Measurements from ENCODE around the gene CATSPERE. TPM values are rescaled to one million over a fixed set of nuclear protein-coding genes. Genes with fewer than 3 reads are reported as not detected.

Gene CATSPERE
- total RNA-seq: 0.58 and 2.3 TPM in 2 replicates

GRCh38 chr1:244461245-244462071, at the start of gene CATSPERE:
CATSPERE (plus strand) TSS chr1:244461273; CDS start chr1:244461430, 157 bp downstream.
- no peak for DNase-seq (ENCODE audit: extremely low read depth, low read depth, low spot score)

- DNase-seq (ENCODE audit: extremely low read depth, low read depth, low spot score): no peak
These were observed 48.9 kb upstream of the CATSPERE start for GRCh38 chr1:244412176-244412575.

GRCh38 chr1:244413736-244414135, 47.3 kb upstream of the CATSPERE start:
- DNase-seq (ENCODE audit: extremely low read depth, low read depth, low spot score): no peak

- peak; percentile 22 for DNase-seq (ENCODE audit: extremely low read depth, low read depth, low spot score)
These were observed 46.5 kb upstream of the CATSPERE start for GRCh38 chr1:244414543-244414942.

- DNase-seq (ENCODE audit: extremely low read depth, low read depth, low spot score): no peak
These were observed 42.0 kb upstream of the CATSPERE start for GRCh38 chr1:244419024-244419423.

- DNase-seq (ENCODE audit: extremely low read depth, low read depth, low spot score): no peak
These were observed 38.9 kb upstream of the CATSPERE start for GRCh38 chr1:244422174-244422573.

GRCh38 chr1:244424649-244425334, 36.3 kb upstream of the CATSPERE start:
- no peak for DNase-seq (ENCODE audit: extremely low read depth, low read depth, low spot score)

- DNase-seq (ENCODE audit: extremely low read depth, low read depth, low spot score): no peak
These were observed 33.4 kb upstream of the CATSPERE start for GRCh38 chr1:244427647-244428046.

- DNase-seq (ENCODE audit: extremely low read depth, low read depth, low spot score): no peak
These were observed 31.3 kb upstream of the CATSPERE start for GRCh38 chr1:244429818-244430217.

GRCh38 chr1:244431166-244431565, 29.9 kb upstream of the CATSPERE start:
- no peak for DNase-seq (ENCODE audit: extremely low read depth, low read depth, low spot score)

GRCh38 chr1:244435562-244436205, 25.4 kb upstream of the CATSPERE start:
- no peak for DNase-seq (ENCODE audit: extremely low read depth, low read depth, low spot score)

GRCh38 chr1:244436336-244437085, 24.6 kb upstream of the CATSPERE start:
- no peak for DNase-seq (ENCODE audit: extremely low read depth, low read depth, low spot score)

GRCh38 chr1:244437086-244437468, 24.0 kb upstream of the CATSPERE start:
- no peak for DNase-seq (ENCODE audit: extremely low read depth, low read depth, low spot score)

- no peak for DNase-seq (ENCODE audit: extremely low read depth, low read depth, low spot score)
These were observed 21.6 kb upstream of the CATSPERE start for GRCh38 chr1:244439391-244440032.

- no peak for DNase-seq (ENCODE audit: extremely low read depth, low read depth, low spot score)
These were observed 18.2 kb upstream of the CATSPERE start for GRCh38 chr1:244442850-244443249.

GRCh38 chr1:244444854-244445253, 16.2 kb upstream of the CATSPERE start:
- no peak for DNase-seq (ENCODE audit: extremely low read depth, low read depth, low spot score)

GRCh38 chr1:244445320-244446181, 15.5 kb upstream of the CATSPERE start:
- DNase-seq (ENCODE audit: extremely low read depth, low read depth, low spot score): no peak

- DNase-seq (ENCODE audit: extremely low read depth, low read depth, low spot score): no peak
These were observed 14.0 kb upstream of the CATSPERE start for GRCh38 chr1:244447024-244447423.

- no peak for DNase-seq (ENCODE audit: extremely low read depth, low read depth, low spot score)
These were observed 13.5 kb upstream of the CATSPERE start for GRCh38 chr1:244447552-244447951.
